SK-N-SH (cell line): Measurements from ENCODE around the gene CISTR. TPM values are rescaled to one million over a fixed set of nuclear protein-coding genes. Genes with fewer than 3 reads are reported as not detected.

ENCODE experiments used
- CTCF ChIA-PET: fragments of 300-600, 350-600 bp; formaldehyde crosslinking; extraction: SDS; loops from one replicate; lab custom pipeline; 2021; lab: Yijun Ruan, JAX
- POLR2A ChIA-PET: fragments of 350-600 bp; sonication (Branson Sonifier 250); formaldehyde crosslinking; extraction: SDS; loops from one replicate; lab custom pipeline; 2020; ENCODE audit warnings: antibody characterized with exemption, inconsistent platforms; lab: Yijun Ruan, JAX
- DNase-seq: peaks from one replicate; pipeline ENCODE4 v3.0.0; 2012
- H2AFZ ChIP-seq: fragments of 200-600 bp; sonication (generic); 2 replicates; pipeline ENCODE4 v1.8.1; 2016; ENCODE audit warnings: antibody characterized with exemption, mild to moderate bottlenecking, low read depth
- H3F3A ChIP-seq: fragments of 200-600 bp; sonication (generic); replicated peaks from 2 replicates; pipeline ENCODE3; 2016; ENCODE audit warnings: antibody characterized with exemption, mild to moderate bottlenecking; ENCODE audit not compliant: insufficient read depth
- H3K27ac ChIP-seq, 2 experiments: fragments of 200-500 bp in 1 of 2; fragments of 200-600 bp in 1 of 2; sonication (Bioruptor generic) in 1 of 2; sonication (generic), shearing (Covaris generic) in 1 of 2; 2 replicates each; pipeline versions ENCODE4 v1.5.1 to v1.6.1; 2014 to 2016; ENCODE audit warnings: low read depth in 2 of 2, inconsistent platforms in 1 of 2, low read length in 1 of 2, mild to moderate bottlenecking in 1 of 2, mixed read lengths in 1 of 2
- H3K27me3 ChIP-seq: fragments of 200-600 bp; sonication (generic), shearing (Covaris generic); 2 replicates; pipeline ENCODE4 v1.6.1; 2016; ENCODE audit warnings: mixed run types; ENCODE audit not compliant: insufficient read depth
- H3K36me3 ChIP-seq, 2 experiments: fragments of 200-500 bp in 1 of 2; fragments of 200-600 bp in 1 of 2; sonication (Bioruptor generic) in 1 of 2; sonication (generic) in 1 of 2; replicated peaks in 1 of 2; 2 replicates each; pipeline versions ENCODE3 to v1.5.1; 2014 to 2016; ENCODE audit warnings: low read length in 1 of 2, mild to moderate bottlenecking in 1 of 2; ENCODE audit not compliant: insufficient read depth in 2 of 2, control insufficient read depth in 1 of 2
- H3K4me1 ChIP-seq, 2 experiments: fragments of 200-500 bp in 1 of 2; fragments of 200-600 bp in 1 of 2; sonication (Bioruptor generic) in 1 of 2; sonication (generic), shearing (Covaris generic) in 1 of 2; 2 replicates each; pipeline versions ENCODE4 v1.5.1 to v1.6.1; 2014 to 2016; ENCODE audit warnings: low read depth in 1 of 2, low read length in 1 of 2, mixed run types in 1 of 2; ENCODE audit not compliant: insufficient read depth in 2 of 2, control insufficient read depth in 1 of 2
- H3K4me2 ChIP-seq: fragments of 200-600 bp; sonication (generic), shearing (Covaris generic); 2 replicates; pipeline ENCODE4 v1.6.1; 2017; ENCODE audit warnings: mixed run types
- H3K4me3 ChIP-seq, 2 experiments: fragments of 200-500 bp in 1 of 2; fragments of 200-600 bp in 1 of 2; sonication (Bioruptor generic) in 1 of 2; sonication (generic), shearing (Covaris generic) in 1 of 2; 2 replicates each; pipeline versions ENCODE4 v1.5.1 to v1.8.1; 2014 to 2016; ENCODE audit warnings: low read depth in 2 of 2, inconsistent platforms in 1 of 2, low read length in 1 of 2, mild to moderate bottlenecking in 1 of 2, mixed read lengths in 1 of 2, moderate library complexity in 1 of 2
- H3K79me2 ChIP-seq: fragments of 200-600 bp; sonication (generic); 2 replicates; pipeline ENCODE4 v1.8.1; 2017; ENCODE audit warnings: mild to moderate bottlenecking; ENCODE audit not compliant: insufficient read depth
- H3K9ac ChIP-seq: fragments of 200-600 bp; sonication (generic); 2 replicates; pipeline ENCODE4 v1.6.1; 2017; ENCODE audit warnings: mixed run types
- H3K9me2 ChIP-seq: fragments of 200-600 bp; sonication (generic); 2 replicates; pipeline ENCODE4 v1.6.1; 2017; ENCODE audit warnings: mixed run types
- H3K9me3 ChIP-seq: fragments of 200-600 bp; sonication (generic); 2 replicates; pipeline ENCODE4 v1.6.1; 2017; ENCODE audit warnings: mixed run types, mild to moderate bottlenecking, moderate library complexity
- H4K20me1 ChIP-seq: fragments of 200-600 bp; sonication (generic); 2 replicates; pipeline ENCODE4 v1.6.1; 2017; ENCODE audit warnings: mild to moderate bottlenecking, mixed run types; ENCODE audit not compliant: insufficient read depth
- EP300 ChIP-seq, 2 experiments: IDR thresholded peaks; 2 replicates each; pipeline versions ENCODE4 v1.4.0 to v1.6.1; 2012; ENCODE audit warnings: borderline replicate concordance in 1 of 2, low read depth in 1 of 2, low read length in 1 of 2
- EZH2phosphoT487 ChIP-seq: fragments of 200-600 bp; sonication (generic); IDR thresholded peaks from 2 replicates; pipeline ENCODE4 v1.6.1; 2017; ENCODE audit warnings: low read depth, mixed run types, mild to moderate bottlenecking, antibody characterized with exemption, moderate library complexity, borderline replicate concordance
- GATA2 ChIP-seq: sonication (generic); formaldehyde crosslinking; IDR thresholded peaks from 2 replicates; pipeline ENCODE4 v1.5.0; 2020; ENCODE audit warnings: mild to moderate bottlenecking, missing genetic modification reagents
- MXI1 ChIP-seq: IDR thresholded peaks from 2 replicates; pipeline ENCODE4 v1.6.1; 2012; ENCODE audit warnings: mild to moderate bottlenecking, low read depth, low read length, improper control_type of control experiment
- RAD21 ChIP-seq: IDR thresholded peaks from 2 replicates; pipeline ENCODE4 v1.6.1; 2012; ENCODE audit warnings: mild to moderate bottlenecking, low read length
- RXRA ChIP-seq: IDR thresholded peaks from 2 replicates; pipeline ENCODE4 v1.4.0; 2012; ENCODE audit warnings: low read depth, mild to moderate bottlenecking, borderline replicate concordance
- WGBS: methylation state at CpG from one replicate; pipeline ENCODE4 v1.1.6; 2017; ENCODE audit warnings: low lambda C conversion rate; 5-methylcytosine and 5-hydroxymethylcytosine counted together
- polyA plus RNA-seq, 3 experiments: library from polyadenylated mRNA; depleted of rRNA; stranded (reverse); fragments of >200 nt; gene quantifications; 2 replicates each; pipeline ENCODE4 v1.2.3, GENCODE V29; 2012
- TF ChIP-seq, protein P1 (sequence below): fragments of 150-350 bp; IDR thresholded peaks from 2 replicates; pipeline ENCODE4 v1.6.1; 2017; ENCODE audit warnings: antibody characterized with exemption, low read length, low read depth, borderline replicate concordance
- TF ChIP-seq, protein P2 (sequence below): fragments of 150-350 bp; IDR thresholded peaks from 2 replicates; pipeline ENCODE4 v1.6.1; 2016; ENCODE audit warnings: mild to moderate bottlenecking, low read depth, low read length
- TF ChIP-seq, protein P3 (sequence below): fragments of 200-600 bp; sonication (generic); IDR thresholded peaks from 2 replicates; pipeline ENCODE4 v1.6.1; 2017; ENCODE audit warnings: antibody characterized with exemption, mild to moderate bottlenecking, moderate library complexity

Gene CISTR
- polyA plus RNA-seq (2012; rRNA removed) = not detected in 2 replicates
- polyA plus RNA-seq (2012; cell fraction: cytosol; rRNA removed) = not detected in 2 replicates
- not detected in 2 replicates for polyA plus RNA-seq (2012; cell fraction: nucleus; rRNA removed)

DNA sequence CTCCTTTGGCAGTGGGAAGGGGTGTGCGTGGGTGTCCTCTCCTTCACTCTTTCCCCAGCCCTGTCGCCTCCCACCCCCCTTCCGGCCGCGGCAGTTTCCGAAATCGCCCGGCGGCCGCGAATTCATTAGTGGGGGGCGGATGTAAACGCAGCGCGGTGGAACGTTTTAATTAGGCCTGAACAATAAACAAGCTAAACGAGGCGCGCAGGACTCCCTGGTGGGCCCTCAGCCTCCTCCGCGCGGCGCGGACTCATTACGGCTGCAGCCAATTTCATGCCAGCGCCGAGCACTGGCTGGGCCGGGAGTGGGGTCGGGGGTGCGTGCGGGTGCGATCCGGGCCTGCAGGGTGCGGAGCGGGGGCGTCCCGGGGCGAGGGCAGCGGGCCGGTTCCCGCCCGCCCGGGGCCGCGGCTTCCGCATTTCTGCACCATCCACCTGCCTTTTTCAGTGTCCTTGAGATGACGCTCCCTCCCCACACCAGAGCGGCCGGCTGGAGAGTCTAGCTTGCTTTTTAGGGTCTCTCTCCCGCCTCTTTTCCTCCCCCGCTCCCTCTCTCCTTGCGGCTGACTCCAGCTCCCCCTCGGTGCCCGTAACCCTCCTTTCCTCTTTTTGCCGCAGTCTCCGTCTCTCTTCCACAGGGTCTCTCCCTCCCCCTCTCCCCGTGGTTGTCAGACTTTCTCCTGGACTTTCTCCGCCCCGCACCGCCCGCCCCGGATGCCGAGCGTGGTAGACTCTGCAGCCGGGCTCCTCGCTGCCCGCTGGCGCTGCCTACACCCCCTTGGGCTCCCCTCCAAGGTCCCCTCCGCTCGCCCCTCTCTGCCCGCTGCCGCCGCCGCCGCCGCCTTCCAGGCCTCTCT lies at the start of gene CISTR:
TSS of gene CISTR (minus strand) at position 644 of the 856 bp plus-strand sequence.
- no peaks in the 10 kb centered on the region for H3F3A ChIP-seq
- H3K9ac ChIP-seq = no peak within 1 kb of the TSS
- H3K36me3 ChIP-seq = no peaks in the 10 kb centered on the region
- no peak within 1 kb of the TSS for H3K27ac ChIP-seq
- no peaks in the 10 kb centered on the region for H3K9me3 ChIP-seq
- H3K4me1 ChIP-seq = peaks cover 9 to 11% of the 10 kb centered on the region in 2 experiments; a peak in 1 of 4 replicates
- TF ChIP-seq MXI1 (no peak), EP300 (IDR thresholded peaks at IDR 0.05; ENCODE audit: borderline replicate concordance in 1 of 2, low read depth in 1 of 2, low read length in 1 of 2) (no peak), GATA2 (no peak), EZH2phosphoT487 (peak; percentile 77; the same call in 1 of the 2 replicates)
- H3K9me2 ChIP-seq = no peaks in the 10 kb centered on the region
- H4K20me1 ChIP-seq = no peaks in the 10 kb centered on the region
- peak within 1 kb of the TSS; percentile 38 to 52 for H3K4me3 ChIP-seq
- POLR2A ChIA-PET = no interaction called here
- DNase-seq = peak; percentile 66
- WGBS = 16% methylated on average over 56 of the region's 76 CpGs
- H2AFZ ChIP-seq = 0 out of 2 replicates have a peak within 1 kb of the TSS, but pooled peaks have one; percentile 41
- no peaks in the 10 kb centered on the region for H3K79me2 ChIP-seq
- peak within 1 kb of the TSS; percentile 74 for H3K4me2 ChIP-seq
- H3K27me3 ChIP-seq = peaks cover 90% of the 10 kb centered on the region
- CTCF ChIA-PET = interaction anchor here (0.7 to 10.5 kb wide), 10 partner anchors 8 to 209 kb away, joined by 3 to 90 read pairs (median 4); partner anchors contain the start of gene ATP5MC2

DNA sequence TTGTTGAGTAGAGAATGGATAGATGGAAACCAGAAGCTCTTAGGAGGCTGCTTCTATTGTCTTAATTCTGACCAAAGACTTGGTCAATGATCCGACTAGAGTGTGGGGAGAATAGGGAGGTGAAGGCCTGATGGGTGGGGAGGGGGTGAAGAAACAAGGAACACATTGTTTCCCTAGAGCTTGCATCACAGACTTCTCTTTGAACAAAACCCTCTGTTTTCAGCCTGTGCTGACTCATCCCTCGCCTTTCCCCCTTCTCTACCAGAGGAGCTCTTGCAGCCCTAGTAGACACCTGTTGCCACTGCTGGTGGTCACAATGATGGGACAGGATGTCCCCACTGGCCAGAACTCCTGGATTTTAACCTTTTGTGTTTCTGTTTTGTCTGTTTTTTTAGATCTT lies 46.8 kb upstream of the CISTR start:
- POLR2A ChIA-PET = no interaction called here
- no peak overlapping the region for H2AFZ ChIP-seq
- H3K4me3 ChIP-seq = no peak overlapping the region
- no peaks in the 10 kb centered on the region for H3K36me3 ChIP-seq
- peaks cover 45% of the 10 kb centered on the region for H3K27me3 ChIP-seq
- TF ChIP-seq, protein P1, sequence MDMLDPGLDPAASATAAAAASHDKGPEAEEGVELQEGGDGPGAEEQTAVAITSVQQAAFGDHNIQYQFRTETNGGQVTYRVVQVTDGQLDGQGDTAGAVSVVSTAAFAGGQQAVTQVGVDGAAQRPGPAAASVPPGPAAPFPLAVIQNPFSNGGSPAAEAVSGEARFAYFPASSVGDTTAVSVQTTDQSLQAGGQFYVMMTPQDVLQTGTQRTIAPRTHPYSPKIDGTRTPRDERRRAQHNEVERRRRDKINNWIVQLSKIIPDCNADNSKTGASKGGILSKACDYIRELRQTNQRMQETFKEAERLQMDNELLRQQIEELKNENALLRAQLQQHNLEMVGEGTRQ = no peak
- TF ChIP-seq, protein P2, sequence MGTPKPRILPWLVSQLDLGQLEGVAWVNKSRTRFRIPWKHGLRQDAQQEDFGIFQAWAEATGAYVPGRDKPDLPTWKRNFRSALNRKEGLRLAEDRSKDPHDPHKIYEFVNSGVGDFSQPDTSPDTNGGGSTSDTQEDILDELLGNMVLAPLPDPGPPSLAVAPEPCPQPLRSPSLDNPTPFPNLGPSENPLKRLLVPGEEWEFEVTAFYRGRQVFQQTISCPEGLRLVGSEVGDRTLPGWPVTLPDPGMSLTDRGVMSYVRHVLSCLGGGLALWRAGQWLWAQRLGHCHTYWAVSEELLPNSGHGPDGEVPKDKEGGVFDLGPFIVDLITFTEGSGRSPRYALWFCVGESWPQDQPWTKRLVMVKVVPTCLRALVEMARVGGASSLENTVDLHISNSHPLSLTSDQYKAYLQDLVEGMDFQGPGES = no peak
- TF ChIP-seq RXRA (no peak), RAD21 (no peak)
- TF ChIP-seq, protein P3, sequence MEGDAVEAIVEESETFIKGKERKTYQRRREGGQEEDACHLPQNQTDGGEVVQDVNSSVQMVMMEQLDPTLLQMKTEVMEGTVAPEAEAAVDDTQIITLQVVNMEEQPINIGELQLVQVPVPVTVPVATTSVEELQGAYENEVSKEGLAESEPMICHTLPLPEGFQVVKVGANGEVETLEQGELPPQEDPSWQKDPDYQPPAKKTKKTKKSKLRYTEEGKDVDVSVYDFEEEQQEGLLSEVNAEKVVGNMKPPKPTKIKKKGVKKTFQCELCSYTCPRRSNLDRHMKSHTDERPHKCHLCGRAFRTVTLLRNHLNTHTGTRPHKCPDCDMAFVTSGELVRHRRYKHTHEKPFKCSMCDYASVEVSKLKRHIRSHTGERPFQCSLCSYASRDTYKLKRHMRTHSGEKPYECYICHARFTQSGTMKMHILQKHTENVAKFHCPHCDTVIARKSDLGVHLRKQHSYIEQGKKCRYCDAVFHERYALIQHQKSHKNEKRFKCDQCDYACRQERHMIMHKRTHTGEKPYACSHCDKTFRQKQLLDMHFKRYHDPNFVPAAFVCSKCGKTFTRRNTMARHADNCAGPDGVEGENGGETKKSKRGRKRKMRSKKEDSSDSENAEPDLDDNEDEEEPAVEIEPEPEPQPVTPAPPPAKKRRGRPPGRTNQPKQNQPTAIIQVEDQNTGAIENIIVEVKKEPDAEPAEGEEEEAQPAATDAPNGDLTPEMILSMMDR = no peak
- H3K9me2 ChIP-seq = no peaks in the 10 kb centered on the region
- H3F3A ChIP-seq = no peaks in the 10 kb centered on the region
- no peak overlapping the region for H3K27ac ChIP-seq
- CTCF ChIA-PET = interaction anchor here (0.7 to 1.4 kb wide), 2 partner anchors 97 to 446 kb away, joined by 4 to 5 read pairs; no protein-coding TSS in a partner anchor
- DNase-seq = no peak
- H3K79me2 ChIP-seq = no peaks in the 10 kb centered on the region
- no peaks in the 10 kb centered on the region for H3K9me3 ChIP-seq
- H3K9ac ChIP-seq = no peak overlapping the region
- H4K20me1 ChIP-seq = no peaks in the 10 kb centered on the region
- 9% methylated on average over 2 of the region's 2 CpGs for WGBS
- no peaks in the 10 kb centered on the region for H3K4me1 ChIP-seq
- no peak overlapping the region for H3K4me2 ChIP-seq
